Uterus (tissue), 4 donors: Measurements from ENCODE around the gene INAVA. TPM values are rescaled to one million over a fixed set of nuclear protein-coding genes. Genes with fewer than 3 reads are reported as not detected.

ENCODE experiments used
- DNase-seq, 2 donors: peaks; one replicate each; pipeline ENCODE4 v3.0.0-alpha.2; 2019 to 2020
- H3K27ac ChIP-seq, 2 donors: fragments of 200-600 bp; sonication (generic); 1 replicate in 1 of 2; 2 replicates in 1 of 2; pipeline ENCODE4 v1.5.1; 2016 to 2018
- H3K27me3 ChIP-seq, 2 donors: fragments of 200-600 bp; sonication (generic); one replicate each; pipeline ENCODE4 v1.5.1; 2018 to 2019; ENCODE audit warnings: control low read depth in 1 of 2
- H3K36me3 ChIP-seq, 2 donors: fragments of 200-600 bp; sonication (generic); one replicate each; pipeline ENCODE4 v1.5.1; 2019; ENCODE audit warnings: control low read depth in 1 of 2
- H3K4me1 ChIP-seq, 2 donors: fragments of 200-600 bp; sonication (generic); one replicate each; pipeline ENCODE4 v1.5.1; 2018 to 2019; ENCODE audit warnings: control low read depth in 1 of 2
- H3K4me3 ChIP-seq, 2 donors: fragments of 200-600 bp; sonication (generic); 1 replicate in 1 of 2; 2 replicates in 1 of 2; pipeline ENCODE4 v1.5.1; 2018 to 2019; ENCODE audit warnings: mild to moderate bottlenecking in 1 of 2
- H3K9me3 ChIP-seq, 2 donors: fragments of 200-600 bp; sonication (generic); one replicate each; pipeline ENCODE4 v1.5.1; 2019; ENCODE audit warnings: control low read depth in 1 of 2
- POLR2A ChIP-seq, 2 donors: fragments of 450-650 bp; IDR thresholded peaks; one replicate each; pipeline ENCODE4 v1.6.1; 2016; ENCODE audit warnings: antibody characterized with exemption in 2 of 2, mild to moderate bottlenecking in 1 of 2, moderate library complexity in 1 of 2
- intact Hi-C: fragments of 100-400 bp; cut with DNase I; formaldehyde crosslinking; loops from one replicate; pipeline ENCODE4 v1.15.1; 2023; ENCODE audit warnings: low total_unique reads
- total RNA-seq, 4 donors: library from RNA; depleted of rRNA in 3 of 4; stranded (reverse); fragments of >200 nt in 3 of 4; gene quantifications; one replicate each; pipeline versions ENCODE4 v1.1.0 to v1.2.4, GENCODE V29; 2014 to 2023
- TF ChIP-seq, protein P1 (sequence below), 4 experiments: fragments of 200-600 bp in 2 of 4; fragments of 450-650 bp in 2 of 4; sonication (generic) in 2 of 4; IDR thresholded peaks; one replicate each; pipeline ENCODE4 v1.5.1; 2016 to 2019; ENCODE audit warnings: antibody characterized with exemption in 4 of 4, mild to moderate bottlenecking in 2 of 4, moderate library complexity in 1 of 4
- donor health status: DM: yes; HTN: yes; CAD: no.

The INAVA gene
- total RNA-seq, 4 donors from 2014 or later: 0.59 to 8.5 (median 1.5) TPM; not detected in 1

DNA sequence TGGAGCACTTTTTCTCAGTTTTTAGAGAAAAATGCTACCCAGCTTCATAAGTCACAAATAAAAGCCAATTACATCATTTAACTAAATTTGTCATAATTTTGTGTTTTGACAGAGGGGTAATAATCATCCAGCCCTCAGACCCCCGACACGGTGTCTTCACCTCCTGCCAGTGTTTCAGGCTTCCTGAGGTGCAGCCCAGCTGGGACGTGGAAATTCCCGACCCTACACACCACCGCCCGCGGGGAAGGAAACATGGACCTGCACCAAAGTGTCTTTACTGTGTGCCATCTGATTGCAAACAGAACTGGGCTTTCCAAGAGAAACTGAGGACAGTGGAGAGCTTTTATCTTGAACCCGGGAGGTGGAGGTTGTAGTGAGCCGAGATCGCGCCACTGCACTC, 7.7 kb upstream of the INAVA start:
- H3K4me3 ChIP-seq: no peak overlapping the region
- peaks cover 8 to 9% of the 10 kb centered on the region in 2 donors for H3K27me3 ChIP-seq
- H3K9me3 ChIP-seq: no peaks in the 10 kb centered on the region
- TF ChIP-seq, protein P1, sequence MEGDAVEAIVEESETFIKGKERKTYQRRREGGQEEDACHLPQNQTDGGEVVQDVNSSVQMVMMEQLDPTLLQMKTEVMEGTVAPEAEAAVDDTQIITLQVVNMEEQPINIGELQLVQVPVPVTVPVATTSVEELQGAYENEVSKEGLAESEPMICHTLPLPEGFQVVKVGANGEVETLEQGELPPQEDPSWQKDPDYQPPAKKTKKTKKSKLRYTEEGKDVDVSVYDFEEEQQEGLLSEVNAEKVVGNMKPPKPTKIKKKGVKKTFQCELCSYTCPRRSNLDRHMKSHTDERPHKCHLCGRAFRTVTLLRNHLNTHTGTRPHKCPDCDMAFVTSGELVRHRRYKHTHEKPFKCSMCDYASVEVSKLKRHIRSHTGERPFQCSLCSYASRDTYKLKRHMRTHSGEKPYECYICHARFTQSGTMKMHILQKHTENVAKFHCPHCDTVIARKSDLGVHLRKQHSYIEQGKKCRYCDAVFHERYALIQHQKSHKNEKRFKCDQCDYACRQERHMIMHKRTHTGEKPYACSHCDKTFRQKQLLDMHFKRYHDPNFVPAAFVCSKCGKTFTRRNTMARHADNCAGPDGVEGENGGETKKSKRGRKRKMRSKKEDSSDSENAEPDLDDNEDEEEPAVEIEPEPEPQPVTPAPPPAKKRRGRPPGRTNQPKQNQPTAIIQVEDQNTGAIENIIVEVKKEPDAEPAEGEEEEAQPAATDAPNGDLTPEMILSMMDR (IDR thresholded peaks at IDR 0.05): no peak
- no peak for TF ChIP-seq POLR2A (IDR thresholded peaks at IDR 0.05)
- peaks cover 0 to 5% of the 10 kb centered on the region in 2 donors for H3K4me1 ChIP-seq
- DNase-seq: no peak
- intact Hi-C loops: no loop called here
- no peak overlapping the region for H3K27ac ChIP-seq
- no peaks in the 10 kb centered on the region for H3K36me3 ChIP-seq

GRCh38 chr1:200887772-200888348, 6.8 kb upstream of the INAVA start:
- Histone ChIP-seq H3K27ac (no peak overlapping the region), H3K9me3 (no peaks in the 10 kb centered on the region), H3K27me3 (peaks cover 8 to 9% of the 10 kb centered on the region in 2 donors), H3K4me1 (peaks cover 0 to 5% of the 10 kb centered on the region in 2 donors), H3K4me3 (no peak overlapping the region), H3K36me3 (no peaks in the 10 kb centered on the region)
- DNase-seq: no peak
- intact Hi-C loops: no loop called here
- TF ChIP-seq POLR2A (IDR thresholded peaks at IDR 0.05): no peak
- TF ChIP-seq, protein P1 (IDR thresholded peaks at IDR 0.05): no peak

DNA sequence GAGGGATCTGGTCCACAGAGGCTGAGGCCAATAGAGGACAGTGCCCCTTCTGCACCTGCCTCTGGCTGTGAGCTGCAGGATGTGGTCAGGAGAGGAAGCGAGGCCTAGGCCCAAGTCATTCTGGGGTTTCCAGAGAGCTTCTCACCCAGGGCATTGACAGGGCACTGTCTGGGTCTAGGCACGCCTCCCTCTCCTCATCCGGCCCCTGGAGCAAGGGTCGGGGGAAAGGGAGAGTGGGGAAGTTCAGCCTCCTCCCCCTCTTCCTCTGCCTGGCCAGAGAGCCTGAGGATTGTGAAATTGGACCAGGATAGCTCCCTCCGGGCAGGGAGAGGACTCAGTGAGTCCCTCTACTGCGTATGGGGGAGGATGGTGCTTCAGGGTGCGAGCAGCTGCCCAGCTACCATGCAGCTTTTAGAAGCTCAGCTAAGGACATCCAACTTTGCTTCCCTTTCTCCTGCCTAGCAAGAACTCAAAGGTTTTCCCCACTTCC, 6.3 kb upstream of the INAVA start:
- Histone ChIP-seq H3K27me3 (peaks cover 8 to 9% of the 10 kb centered on the region in 2 donors), H3K27ac (no peak overlapping the region), H3K4me3 (no peak overlapping the region), H3K9me3 (no peaks in the 10 kb centered on the region), H3K36me3 (no peaks in the 10 kb centered on the region), H3K4me1 (peaks cover 0 to 5% of the 10 kb centered on the region in 2 donors)
- intact Hi-C loops: no loop called here
- TF ChIP-seq POLR2A (IDR thresholded peaks at IDR 0.05): no peak
- TF ChIP-seq, protein P1 (IDR thresholded peaks at IDR 0.05): no peak
- DNase-seq: no peak

DNA sequence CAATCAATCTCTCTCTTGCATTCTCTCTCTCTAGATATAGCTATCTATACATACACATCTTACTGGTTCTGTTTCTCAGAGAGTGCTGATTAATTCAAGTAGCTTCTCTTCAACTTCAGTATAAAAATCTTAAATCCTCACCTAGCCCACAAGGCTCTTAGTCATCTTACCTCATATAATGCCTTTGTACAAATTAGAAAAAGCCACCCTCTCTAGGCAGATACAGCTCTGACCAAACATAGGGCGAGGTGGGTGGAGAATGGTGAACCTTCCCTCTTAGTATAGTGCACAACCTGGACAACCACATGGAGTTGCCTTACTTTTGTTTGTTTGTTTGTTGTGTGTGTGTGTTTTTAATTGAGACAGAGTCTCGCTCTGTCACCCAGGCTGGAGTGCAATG, 5.1 kb upstream of the INAVA start:
- H3K36me3 ChIP-seq: no peaks in the 10 kb centered on the region
- H3K4me3 ChIP-seq: no peak overlapping the region
- no peaks in the 10 kb centered on the region for H3K9me3 ChIP-seq
- peaks cover 0 to 5% of the 10 kb centered on the region in 2 donors for H3K4me1 ChIP-seq
- TF ChIP-seq, protein P1 (IDR thresholded peaks at IDR 0.05): no peak
- TF ChIP-seq POLR2A (IDR thresholded peaks at IDR 0.05): no peak
- intact Hi-C loops: no loop called here
- no peak for DNase-seq
- H3K27ac ChIP-seq: no peak overlapping the region
- peaks cover 8 to 9% of the 10 kb centered on the region in 2 donors for H3K27me3 ChIP-seq

DNA sequence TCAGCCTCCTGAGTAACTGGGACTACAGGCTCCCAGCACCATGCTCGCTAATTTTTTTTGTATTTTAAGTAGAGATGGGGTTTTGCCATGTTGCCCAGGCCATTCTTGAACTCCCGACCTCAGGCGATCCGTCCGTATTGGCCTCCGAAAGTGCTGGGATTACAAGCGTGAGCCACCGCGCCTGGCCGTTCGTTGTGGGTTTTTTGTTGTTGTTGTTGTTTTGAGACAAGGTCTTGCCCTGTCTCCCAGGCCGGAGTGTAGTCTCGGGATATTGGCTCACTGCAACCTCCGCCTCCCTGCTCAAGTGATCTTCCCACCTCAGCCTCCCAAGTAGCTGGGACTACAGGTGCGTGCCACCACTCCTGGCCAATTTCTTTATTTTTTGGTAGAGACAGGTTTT, 4.7 kb upstream of the INAVA start:
- Histone ChIP-seq H3K36me3 (no peaks in the 10 kb centered on the region), H3K4me3 (no peak overlapping the region), H3K4me1 (peaks cover 0 to 5% of the 10 kb centered on the region in 2 donors), H3K27ac (no peak overlapping the region), H3K9me3 (no peaks in the 10 kb centered on the region), H3K27me3 (peaks cover 8 to 9% of the 10 kb centered on the region in 2 donors)
- DNase-seq: no peak
- intact Hi-C loops: no loop called here
- no peak for TF ChIP-seq POLR2A (IDR thresholded peaks at IDR 0.05)
- TF ChIP-seq, protein P1 (IDR thresholded peaks at IDR 0.05): no peak
